ENCODE results near the gene ARHGEF19. TPM values are rescaled to one million over a fixed set of nuclear protein-coding genes. Genes with fewer than 3 reads are reported as not detected.

Gene ARHGEF19
- total and polyA plus RNA-seq, 9 of the 15 experiments (the other 6 are each of a cell fraction or from before 2014, with no cell fraction given): 0.73 to 21.0 (median 5.2) TPM

GRCh38 chr1:16241221-16241708, 28.8 kb upstream of the ARHGEF19 start:
- Histone ChIP-seq H4K20me1 (replicated peaks; ENCODE audit: control insufficient read depth, insufficient read depth, low read length) (no peaks in the 10 kb centered on the region), H3K9ac (ENCODE audit: insufficient read depth in 1 of 2, low read depth in 2 of 2, low read length in 2 of 2) (0 out of 4 replicates have a peak overlapping the region, but pooled peaks of 1 of the 2 experiments have one; percentile 5), H3K27ac (ENCODE audit: extremely low read depth, low read depth, low read length) (no peak overlapping the region), H3K4me3 (no peak overlapping the region), H3K9me3 (replicated peaks; ENCODE audit: control insufficient read depth, insufficient read depth, low read depth, low read length) (no peaks in the 10 kb centered on the region), H3K4me1 (replicated peaks in 1 of 2; ENCODE audit: control insufficient read depth in 2 of 2, insufficient read depth in 2 of 2, low read length in 2 of 2) (peaks cover 21 to 30% of the 10 kb centered on the region in 2 experiments; a peak in 4 of 5 replicates), H3K79me2 (ENCODE audit: control insufficient read depth, insufficient read depth, low read length) (peaks cover 6% of the 10 kb centered on the region), H3K36me3 (ENCODE audit: control insufficient read depth, insufficient read depth, low read length) (no peaks in the 10 kb centered on the region), H3K27me3 (ENCODE audit: control insufficient read depth in 2 of 2, insufficient read depth in 2 of 2, low read length in 2 of 2) (no peaks in the 10 kb centered on the region), H3K9me1 (ENCODE audit: control insufficient read depth, insufficient read depth, low read length) (no peaks in the 10 kb centered on the region), H3K4me2 (ENCODE audit: insufficient read depth, low read length) (no peak overlapping the region), H2AFZ (ENCODE audit: low read depth, low read length) (no peak overlapping the region)
- in situ Hi-C loops (cut with MboI) (loop anchor here (5.0 kb wide), 1 partner anchor 159 kb away; no protein-coding TSS in a partner anchor), intact Hi-C loops (cut with micrococcal nuclease) (no loop called here)
- DNase-seq (ENCODE audit: extremely low read depth in 1 of 4, low spot score in 3 of 4) (no peak), FAIRE-seq (no peak), ATAC-seq (no peak)
- 83% methylated on average over 10 of the region's 10 CpGs for WGBS (ENCODE audit: insufficient coverage, low coverage, missing lambda C conversion rate)
- CTCF ChIA-PET (ENCODE audit: low intra/inter-chr PET ratio): no interaction called here
- POLR2A ChIA-PET: interaction anchor here (0.7 to 1.4 kb wide), 4 partner anchors 10 to 123 kb away, joined by 3 to 6 read pairs (median 4); no protein-coding TSS in a partner anchor
- BruUV-seq (replicated peaks): no TSS peak
- no peak for TF ChIP-seq BRF1 (IDR thresholded peaks at IDR 0.05; ENCODE audit: borderline replicate concordance, extremely low read depth, insufficient read length)
- no peak for TF ChIP-seq SLC30A9 (CRISPR knock-in tag; IDR thresholded peaks at IDR 0.05)
- no peak for TF ChIP-seq TAL1 (IDR thresholded peaks at IDR 0.05)
- TF ChIP-seq KAT2B (IDR thresholded peaks at IDR 0.05; ENCODE audit: low read depth, low read length): no peak
- TF ChIP-seq MTA1 (IDR thresholded peaks at IDR 0.05; ENCODE audit: borderline replicate concordance): no peak
- TF ChIP-seq ZBTB1 (CRISPR knock-in tag; IDR thresholded peaks at IDR 0.05; ENCODE audit: borderline replicate concordance, low read depth): no peak
- no peak for TF ChIP-seq HNRNPL (IDR thresholded peaks at IDR 0.05; ENCODE audit: low read depth, low read length)
- TF ChIP-seq PRDM10 (IDR thresholded peaks at IDR 0.05; ENCODE audit: partially characterized antibody): peak; percentile 23

Measured in K562 (cell line).